HPDE6-E6E7 (cell line): ENCODE data around the gene RBFOX1.

Experiments used
- DNase-seq: peaks from one replicate; pipeline ENCODE4 v3.0.0; 2011; ENCODE audit warnings: missing footprints; ENCODE audit errors: extremely low spot score

RBFOX1 gene

GRCh38 chr16:7419441-7419840, 86.8 kb downstream of the RBFOX1 start:
- no peak for DNase-seq

- no peak for DNase-seq
These were observed 87.4 kb downstream of the RBFOX1 start for GRCh38 chr16:7420079-7420478.

DNA sequence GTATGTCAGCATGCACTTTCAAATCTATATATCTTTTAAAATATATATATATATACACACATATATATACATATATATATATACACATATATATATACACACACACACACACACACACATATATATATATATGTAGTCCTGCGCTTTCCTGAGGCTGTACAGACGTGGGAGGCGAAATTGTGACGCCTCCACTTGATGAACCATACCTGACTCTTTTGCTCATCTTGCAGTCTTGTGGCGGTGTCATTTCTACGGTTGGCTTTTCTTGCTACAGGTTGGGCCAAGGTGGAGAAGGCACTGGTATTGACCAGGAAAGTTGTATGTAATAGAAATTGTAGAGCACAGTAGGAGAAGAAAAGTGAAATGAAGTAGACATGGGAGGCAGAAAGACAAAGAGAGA, 88.2 kb downstream of the RBFOX1 start:
- no peak for DNase-seq

GRCh38 chr16:7421578-7421977, 88.9 kb downstream of the RBFOX1 start:
- DNase-seq, result no peak

DNA sequence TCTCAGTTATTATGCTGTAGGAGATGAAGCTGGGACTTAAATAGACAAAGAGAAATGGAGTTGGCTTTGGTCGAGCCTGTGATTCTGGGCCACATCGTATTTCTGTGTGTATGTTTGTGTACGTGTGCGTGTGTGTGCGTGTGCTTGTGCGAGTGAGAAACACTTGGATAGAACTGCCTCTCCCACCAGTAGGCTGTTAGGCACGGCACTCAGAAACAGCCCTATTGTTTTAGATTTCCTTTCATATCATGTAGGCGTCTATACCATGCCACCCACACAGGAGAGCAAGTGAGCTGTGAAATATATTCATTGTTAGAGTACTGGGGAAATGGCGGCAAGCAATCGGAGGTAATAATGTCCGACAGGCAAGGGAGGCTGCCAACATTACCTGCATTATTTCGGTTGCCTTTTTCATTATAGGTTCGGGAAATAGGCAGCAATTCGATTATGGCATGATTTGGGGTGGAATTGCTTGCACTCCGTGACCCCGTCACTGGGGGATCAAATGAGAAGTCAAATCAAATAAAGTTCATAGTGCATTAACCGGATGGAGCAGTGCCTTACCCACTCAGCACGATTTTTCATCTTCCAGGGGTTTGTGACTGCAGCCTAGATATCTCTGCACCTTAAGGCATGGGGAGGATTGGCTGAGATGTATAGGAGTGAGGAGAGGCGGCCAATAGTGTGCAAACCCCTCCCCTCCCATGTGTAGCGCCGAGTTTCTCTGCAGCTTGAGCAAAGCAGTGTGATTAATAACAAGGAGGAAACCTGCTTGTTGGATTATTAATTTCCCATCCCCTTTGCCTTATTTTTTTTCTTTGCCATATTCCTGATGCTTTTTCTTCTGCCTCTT, 89.6 kb downstream of the RBFOX1 start:
- DNase-seq, result no peak

GRCh38 chr16:7423434-7424044, 90.9 kb downstream of the RBFOX1 start:
- DNase-seq, result no peak

GRCh38 chr16:7426161-7426560, 93.5 kb downstream of the RBFOX1 start:
- no peak for DNase-seq

DNA sequence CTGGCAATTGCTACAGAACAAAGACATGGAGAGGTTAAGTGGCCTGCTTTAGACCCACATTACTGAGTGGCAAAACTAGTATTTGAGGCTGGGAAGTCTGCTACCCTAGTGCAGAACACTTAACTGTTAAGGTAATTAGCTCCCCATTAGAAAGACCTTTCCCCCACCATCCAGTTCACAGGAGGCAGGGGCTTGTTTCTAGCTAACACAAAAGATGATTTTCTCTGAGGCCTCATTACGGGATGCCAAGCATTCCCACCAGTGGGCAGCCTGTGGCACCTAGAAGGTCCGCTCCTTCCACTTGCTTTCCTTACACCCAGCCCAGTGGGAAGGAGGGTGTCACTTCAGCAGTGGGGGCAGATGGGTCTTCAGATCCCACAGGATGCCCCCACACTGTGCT, 99.1 kb downstream of the RBFOX1 start:
- no peak for DNase-seq

DNA sequence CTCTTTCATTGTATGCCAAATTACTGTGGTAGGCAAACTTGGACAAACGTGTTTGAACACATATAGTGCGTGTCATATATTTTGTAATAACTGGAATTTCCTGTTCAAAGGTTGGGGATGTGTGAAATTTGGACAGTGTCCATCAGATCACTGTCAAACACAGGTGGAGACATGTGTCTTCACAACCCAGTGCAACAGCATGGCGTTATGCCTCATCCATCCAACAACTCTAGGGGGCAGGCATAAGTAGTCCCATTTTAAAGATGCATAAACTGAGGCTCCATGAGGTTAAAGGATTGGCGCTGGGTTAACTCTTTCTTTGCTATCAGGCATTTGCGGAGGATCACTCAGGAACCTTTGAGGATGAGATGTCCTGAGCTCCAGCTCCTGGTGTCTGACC, 103.7 kb downstream of the RBFOX1 start:
- no peak for DNase-seq

DNA sequence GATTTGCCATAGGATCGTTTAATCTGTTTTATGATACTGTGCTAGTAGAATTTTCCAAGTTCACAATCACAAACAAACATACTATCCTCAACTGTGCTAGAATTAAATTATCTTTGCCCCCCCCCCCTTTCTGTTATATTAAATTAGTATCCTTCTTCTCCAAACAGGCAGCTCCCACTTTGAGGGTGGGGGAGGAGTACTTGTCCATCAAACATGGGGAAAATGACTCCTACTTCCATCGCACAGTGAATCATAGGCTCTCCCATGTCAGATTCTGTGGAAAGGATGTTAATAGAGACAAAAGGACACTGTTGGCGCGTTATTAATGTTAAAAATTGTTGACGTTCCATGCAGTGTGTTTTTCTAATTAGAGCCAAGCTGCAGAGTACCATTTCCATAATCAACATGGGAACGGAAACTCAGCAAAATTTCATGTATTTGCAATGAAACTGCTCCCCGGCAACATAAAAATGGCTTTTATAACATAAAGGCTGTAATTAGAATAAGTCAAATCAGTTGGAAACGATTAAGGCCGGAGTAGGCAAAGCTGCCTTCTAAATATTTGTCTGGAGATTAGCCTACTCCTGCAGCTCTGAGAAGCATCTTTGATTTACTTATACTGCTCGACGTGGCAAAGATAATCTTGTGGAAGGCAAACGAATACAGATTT, 104.6 kb downstream of the RBFOX1 start:
- no peak for DNase-seq

GRCh38 chr16:7437843-7438242, 105.2 kb downstream of the RBFOX1 start:
- no peak for DNase-seq

- DNase-seq, result no peak
These were observed 106.0 kb downstream of the RBFOX1 start for GRCh38 chr16:7438601-7439000.

DNA sequence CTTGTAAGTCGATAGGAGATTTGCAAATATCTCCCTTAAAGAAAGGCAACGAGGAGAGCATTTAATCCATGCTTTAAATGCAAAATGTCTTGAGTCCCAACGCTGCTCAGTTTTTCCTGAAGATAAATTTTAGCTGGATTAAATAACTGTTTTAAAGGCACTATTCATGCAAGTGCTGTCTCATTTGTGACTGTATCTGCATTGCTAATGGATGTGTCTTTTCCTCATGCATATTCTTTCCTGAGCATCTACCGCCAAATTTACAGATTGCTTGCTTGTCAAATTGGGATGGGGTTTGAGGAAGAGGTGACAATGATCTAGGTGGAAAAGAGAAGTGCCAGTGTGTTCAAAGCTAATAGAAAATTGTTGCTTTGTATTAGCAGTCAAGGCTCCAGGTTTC, 106.9 kb downstream of the RBFOX1 start:
- no peak for DNase-seq

DNA sequence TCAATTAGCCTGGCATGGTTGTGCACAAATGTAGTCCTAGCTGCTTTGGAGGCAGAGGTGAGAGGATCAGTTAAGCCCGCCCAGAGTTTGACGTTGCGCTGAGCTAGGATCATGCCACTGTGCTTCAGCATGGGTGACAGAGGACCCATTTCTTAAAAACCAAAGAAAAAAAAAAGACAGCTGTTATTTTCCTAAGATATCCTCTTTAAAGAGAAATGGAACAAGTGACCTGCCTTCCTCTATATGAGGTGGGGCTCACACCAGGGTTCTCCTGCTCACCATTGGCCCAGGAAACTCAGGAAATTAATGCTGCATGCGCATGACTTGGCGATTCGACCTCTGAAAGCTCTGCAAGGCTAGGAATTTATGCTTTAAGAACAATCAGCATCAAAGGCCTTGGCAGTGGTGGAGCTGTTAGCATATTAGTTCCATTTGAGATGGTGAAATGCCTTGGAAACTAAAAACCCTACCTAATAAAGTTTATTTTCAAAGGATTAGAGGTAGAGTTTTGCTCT, 108.3 kb downstream of the RBFOX1 start:
- no peak for DNase-seq

DNA sequence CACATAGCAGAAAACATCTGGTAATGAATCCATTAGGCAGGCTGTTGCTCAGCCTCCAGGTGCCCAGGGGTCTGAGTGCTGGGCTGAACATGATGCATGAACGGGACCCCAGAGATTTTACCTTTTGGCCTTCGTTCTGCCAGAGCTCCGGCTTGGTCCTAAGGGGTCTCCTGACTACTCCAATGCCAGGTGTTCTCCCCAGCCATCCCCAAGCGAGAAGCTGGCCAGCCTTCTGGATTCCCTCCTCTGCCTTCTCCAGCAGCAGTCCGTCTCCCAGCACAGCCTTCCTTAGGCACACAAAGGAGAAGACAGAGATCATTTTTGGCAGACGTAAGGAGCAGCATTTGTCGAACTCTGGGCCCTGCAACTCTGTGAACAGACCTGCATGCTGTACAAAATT, 109.4 kb downstream of the RBFOX1 start:
- no peak for DNase-seq

DNA sequence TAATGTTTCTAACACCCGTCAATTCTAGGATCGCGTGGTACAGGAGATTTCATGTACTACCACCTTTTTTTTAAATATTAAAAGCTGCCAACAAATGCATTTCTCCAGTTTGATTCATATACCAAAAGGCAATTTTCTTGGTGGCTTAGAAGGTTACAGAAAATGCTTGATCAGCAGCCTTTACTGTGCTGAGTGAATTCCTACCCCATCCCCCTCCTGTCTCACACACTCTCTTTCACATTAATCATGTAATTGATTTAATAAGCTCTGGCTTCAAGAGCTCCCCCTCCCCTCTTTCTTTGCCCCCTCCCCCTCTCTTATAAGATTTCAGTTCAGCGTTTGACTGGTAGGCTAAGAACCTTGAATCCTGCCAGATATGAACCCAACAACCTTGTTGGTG, 110.5 kb downstream of the RBFOX1 start:
- DNase-seq, result no peak

- DNase-seq, result no peak
These were observed 111.2 kb downstream of the RBFOX1 start for GRCh38 chr16:7443648-7444365.

DNA sequence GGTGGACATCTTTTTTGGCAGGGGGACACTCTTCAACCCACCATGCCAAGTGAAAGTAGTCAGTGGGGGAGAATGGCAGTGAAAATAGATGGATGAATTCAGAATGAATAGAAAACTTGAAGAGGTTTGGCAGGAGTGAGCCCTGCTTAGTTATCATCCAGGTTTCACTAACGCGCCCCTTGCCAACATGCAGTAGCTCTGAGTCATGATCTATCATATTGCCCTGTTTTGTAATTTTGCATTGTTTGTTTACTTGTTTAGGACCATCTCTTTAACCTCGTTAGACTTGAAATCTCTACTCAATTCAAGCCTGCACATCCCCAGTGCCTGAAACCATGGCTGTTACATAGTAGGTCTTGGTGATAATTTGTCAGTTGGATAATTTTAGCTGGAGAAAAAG, 116.7 kb downstream of the RBFOX1 start:
- DNase-seq, result no peak

- no peak for DNase-seq
These were observed 117.2 kb downstream of the RBFOX1 start for GRCh38 chr16:7449808-7450207.

- no peak for DNase-seq
These were observed 117.8 kb downstream of the RBFOX1 start for GRCh38 chr16:7450440-7450839.

DNA sequence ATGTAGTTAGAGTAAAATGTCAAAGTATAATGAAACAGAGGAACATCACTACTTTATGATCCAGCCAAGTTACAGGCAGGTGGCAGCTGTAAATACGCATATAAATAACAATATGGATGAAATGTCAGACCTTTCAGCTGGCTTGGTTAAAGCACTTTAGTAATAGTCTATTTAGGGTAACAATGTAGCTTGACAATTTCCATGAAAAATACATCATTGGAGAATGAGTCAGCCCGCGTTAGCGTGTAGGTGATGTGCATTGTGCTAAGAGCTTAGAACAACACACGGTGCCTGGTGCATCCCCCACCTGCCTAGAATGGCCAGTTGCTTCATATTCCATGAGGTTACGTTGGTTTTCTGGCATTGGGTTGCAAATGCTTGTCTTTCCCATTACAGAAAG, 119.4 kb downstream of the RBFOX1 start:
- DNase-seq, result no peak

- DNase-seq, result no peak
These were observed 123.6 kb downstream of the RBFOX1 start for GRCh38 chr16:7456211-7456610.
